ENCODE measurements around the gene XPNPEP3.
"Not testable (repeated sequence)": the region's sequence is repeated elsewhere in the genome, so short reads cannot be mapped to it uniquely, and the experiment has no call there.

The XPNPEP3 gene

GRCh38 chr22:40904101-40904500, 47.2 kb downstream of the XPNPEP3 start:
- Histone ChIP-seq H3K9ac (ENCODE audit: insufficient read length) (no peak overlapping the region), H3K36me3 (ENCODE audit: insufficient read depth, low read length) (peaks cover 11% of the 10 kb centered on the region; the same call in 1 of the 2 replicates), H3K9me3 (ENCODE audit: low read depth, low read length) (no peaks in the 10 kb centered on the region), H3K4me3 (no peak overlapping the region), H3K27ac (no peak overlapping the region)
- TF ChIP-seq FOXP2 (optimal IDR thresholded peaks at IDR 0.05; ENCODE audit: control extremely low read depth, extremely low read length, insufficient read depth) (no peak), POLR2AphosphoS5 (IDR thresholded peaks at IDR 0.05; ENCODE audit: borderline replicate concordance, low read depth, low read length) (no peak), EZH2 (IDR thresholded peaks at IDR 0.05) (no peak)
- DNase-seq (ENCODE audit: low read depth, low spot score): no peak

- TF ChIP-seq POLR2AphosphoS5 (IDR thresholded peaks at IDR 0.05; ENCODE audit: borderline replicate concordance, low read depth, low read length) (no peak), FOXP2 (optimal IDR thresholded peaks at IDR 0.05; ENCODE audit: control extremely low read depth, extremely low read length, insufficient read depth) (no peak), EZH2 (IDR thresholded peaks at IDR 0.05) (no peak)
- Histone ChIP-seq H3K9me3 (ENCODE audit: low read depth, low read length) (no peaks in the 10 kb centered on the region), H3K4me3 (no peak overlapping the region), H3K36me3 (ENCODE audit: insufficient read depth, low read length) (peaks cover 19% of the 10 kb centered on the region; the same call in 1 of the 2 replicates), H3K27ac (no peak overlapping the region), H3K9ac (ENCODE audit: insufficient read length) (no peak overlapping the region)
- DNase-seq (ENCODE audit: low read depth, low spot score): no peak
These were observed 51.9 kb downstream of the XPNPEP3 start for GRCh38 chr22:40908895-40909294.

- Histone ChIP-seq H3K27ac (no peak overlapping the region), H3K9me3 (ENCODE audit: low read depth, low read length) (no peaks in the 10 kb centered on the region), H3K4me3 (no peak overlapping the region), H3K36me3 (ENCODE audit: insufficient read depth, low read length) (peaks cover 40% of the 10 kb centered on the region), H3K9ac (ENCODE audit: insufficient read length) (no peak overlapping the region)
- TF ChIP-seq FOXP2 (optimal IDR thresholded peaks at IDR 0.05; ENCODE audit: control extremely low read depth, extremely low read length, insufficient read depth) (no peak), POLR2AphosphoS5 (IDR thresholded peaks at IDR 0.05; ENCODE audit: borderline replicate concordance, low read depth, low read length) (no peak), EZH2 (IDR thresholded peaks at IDR 0.05) (no peak)
- DNase-seq (ENCODE audit: low read depth, low spot score): no peak
These were observed 54.8 kb downstream of the XPNPEP3 start for GRCh38 chr22:40911772-40912171.

GRCh38 chr22:40912987-40913386, 56.0 kb downstream of the XPNPEP3 start:
- not testable (repeated sequence) for H3K4me3 ChIP-seq; H3K9ac ChIP-seq (ENCODE audit: insufficient read length); H3K9me3 ChIP-seq (ENCODE audit: low read depth, low read length); H3K27ac ChIP-seq; DNase-seq (ENCODE audit: low read depth, low spot score)
- H3K36me3 ChIP-seq (ENCODE audit: insufficient read depth, low read length): peaks cover 36% of the 10 kb centered on the region

GRCh38 chr22:40919446-40919845, 62.5 kb downstream of the XPNPEP3 start:
- Histone ChIP-seq H3K27ac (no peak overlapping the region), H3K4me3 (no peak overlapping the region), H3K9me3 (ENCODE audit: low read depth, low read length) (no peaks in the 10 kb centered on the region), H3K36me3 (ENCODE audit: insufficient read depth, low read length) (peaks cover 42% of the 10 kb centered on the region), H3K9ac (ENCODE audit: insufficient read length) (no peak overlapping the region)
- no peak for DNase-seq (ENCODE audit: low read depth, low spot score)
- TF ChIP-seq EZH2 (IDR thresholded peaks at IDR 0.05) (no peak), FOXP2 (optimal IDR thresholded peaks at IDR 0.05; ENCODE audit: control extremely low read depth, extremely low read length, insufficient read depth) (no peak), POLR2AphosphoS5 (IDR thresholded peaks at IDR 0.05; ENCODE audit: borderline replicate concordance, low read depth, low read length) (no peak)

GRCh38 chr22:40920526-40920925, 63.6 kb downstream of the XPNPEP3 start:
- H3K9me3 ChIP-seq (ENCODE audit: low read depth, low read length): no peaks in the 10 kb centered on the region
- H3K36me3 ChIP-seq (ENCODE audit: insufficient read depth, low read length): peaks cover 44% of the 10 kb centered on the region
- no peak overlapping the region for H3K9ac ChIP-seq (ENCODE audit: insufficient read length)
- TF ChIP-seq POLR2AphosphoS5 (IDR thresholded peaks at IDR 0.05; ENCODE audit: borderline replicate concordance, low read depth, low read length) (no peak), EZH2 (IDR thresholded peaks at IDR 0.05) (no peak), FOXP2 (optimal IDR thresholded peaks at IDR 0.05; ENCODE audit: control extremely low read depth, extremely low read length, insufficient read depth) (no peak)
- no peak for DNase-seq (ENCODE audit: low read depth, low spot score)
- H3K4me3 ChIP-seq: no peak overlapping the region
- no peak overlapping the region for H3K27ac ChIP-seq

GRCh38 chr22:40922484-40923303, 65.7 kb downstream of the XPNPEP3 start:
- peaks cover 45% of the 10 kb centered on the region for H3K36me3 ChIP-seq (ENCODE audit: insufficient read depth, low read length)
- peak; percentile 61 for DNase-seq (ENCODE audit: low read depth, low spot score)
- H3K9me3 ChIP-seq (ENCODE audit: low read depth, low read length): no peaks in the 10 kb centered on the region

GRCh38 chr22:40928657-40929056, 71.7 kb downstream of the XPNPEP3 start:
- Histone ChIP-seq H3K9me3 (ENCODE audit: low read depth, low read length) (no peaks in the 10 kb centered on the region), H3K4me3 (no peak overlapping the region), H3K9ac (ENCODE audit: insufficient read length) (no peak overlapping the region), H3K36me3 (ENCODE audit: insufficient read depth, low read length) (peaks cover 38% of the 10 kb centered on the region), H3K27ac (no peak overlapping the region)
- DNase-seq (ENCODE audit: low read depth, low spot score): no peak
- TF ChIP-seq FOXP2 (optimal IDR thresholded peaks at IDR 0.05; ENCODE audit: control extremely low read depth, extremely low read length, insufficient read depth): no peak

More at GRCh38 chr22:40922484-40923303, 65.7 kb downstream of the XPNPEP3 start:
- no peak for TF ChIP-seq POLR2AphosphoS5 (IDR thresholded peaks at IDR 0.05; ENCODE audit: borderline replicate concordance, low read depth, low read length)
- no peak for TF ChIP-seq FOXP2 (optimal IDR thresholded peaks at IDR 0.05; ENCODE audit: control extremely low read depth, extremely low read length, insufficient read depth)
- no peak for TF ChIP-seq EZH2 (IDR thresholded peaks at IDR 0.05)
- Histone ChIP-seq H3K27ac (no peak overlapping the region), H3K9ac (ENCODE audit: insufficient read length) (no peak overlapping the region), H3K4me3 (no peak overlapping the region)

- no peak overlapping the region for H3K4me3 ChIP-seq
- no peaks in the 10 kb centered on the region for H3K9me3 ChIP-seq (ENCODE audit: low read depth, low read length)
- DNase-seq (ENCODE audit: low read depth, low spot score): no peak
- no peak overlapping the region for H3K9ac ChIP-seq (ENCODE audit: insufficient read length)
- TF ChIP-seq FOXP2 (optimal IDR thresholded peaks at IDR 0.05; ENCODE audit: control extremely low read depth, extremely low read length, insufficient read depth) (no peak), POLR2AphosphoS5 (IDR thresholded peaks at IDR 0.05; ENCODE audit: borderline replicate concordance, low read depth, low read length) (no peak), EZH2 (IDR thresholded peaks at IDR 0.05) (no peak)
- H3K27ac ChIP-seq: no peak overlapping the region
- H3K36me3 ChIP-seq (ENCODE audit: insufficient read depth, low read length): peaks cover 12% of the 10 kb centered on the region
These were observed 75.4 kb downstream of the XPNPEP3 start for GRCh38 chr22:40932396-40932795.
